Pancreas (tissue), 10 donors: ENCODE data around the gene KCTD6. TPM values are rescaled to one million over a fixed set of nuclear protein-coding genes. Genes with fewer than 3 reads are reported as not detected.

ENCODE experiments used
- ATAC-seq, 4 donors: fragments of 200-7000 bp; cut with Tn5 transposase; one replicate each; pipeline versions ENCODE4 v1.8.0 to v1.9.1; 2020; ENCODE audit warnings: mild to moderate bottlenecking in 4 of 4, moderate library complexity in 4 of 4
- DNase-seq, 6 donors: peaks; one replicate each; pipeline ENCODE4 v3.0.0-alpha.2; 2020
- FAIRE-seq: peaks from 2 replicates; lab custom pipeline; 2012; peaks lifted over from hg19 to GRCh38; lab: Jason Lieb, UNC
- H3K27ac ChIP-seq, 4 donors: fragments of 200-600 bp; sonication (generic); 1 replicate in 3 of 4; 2 replicates in 1 of 4; pipeline versions ENCODE4 v1.5.0 to v1.8.0; 2020
- H3K27me3 ChIP-seq, 4 donors: fragments of 200-600 bp; one replicate each; pipeline ENCODE4 v1.8.0; 2021
- H3K36me3 ChIP-seq, 3 donors: fragments of 200-600 bp; sonication (generic) in 1 of 3; one replicate each; pipeline versions ENCODE4 v1.5.0 to v1.8.0; 2020 to 2021
- H3K4me1 ChIP-seq, 3 donors: fragments of 200-600 bp; one replicate each; pipeline ENCODE4 v1.8.0; 2021
- H3K4me3 ChIP-seq, 4 donors: fragments of 200-600 bp; sonication (generic) in 2 of 4; one replicate each; pipeline versions ENCODE4 v1.5.0 to v1.8.0; 2020 to 2021
- H3K9me3 ChIP-seq, 4 donors: fragments of 200-600 bp; one replicate each; pipeline ENCODE4 v1.8.0; 2021
- WGBS, 2 donors: extraction: QIAGEN DNeasy Blood & Tissue Kit; methylation state at CpG; one replicate each; pipeline ENCODE4 v1.1.7; 2013; 5-methylcytosine and 5-hydroxymethylcytosine counted together
- intact Hi-C, 3 donors: fragments of 100-400 bp; cut with DNase I; formaldehyde crosslinking; loops; one replicate each; pipeline versions ENCODE4 v1.11.1 to v1.14.2; 2022
- polyA plus RNA-seq, 2 donors: library from polyadenylated mRNA; stranded (reverse); fragments of 200-250 nt; gene quantifications; one replicate each; pipeline ENCODE4 v1.2.3, GENCODE V29; 2013
- total RNA-seq, 6 donors: library from RNA; stranded (reverse); fragmentation: NEBNext Ultra II Directional in 4 of 6; extraction: Animal tissue kit (Norgen Biotek cat#: 25700) in 4 of 6; gene quantifications; one replicate each; pipeline versions ENCODE4 v1.2.1 to v1.2.4, GENCODE V29; 2021 to 2023
- TF ChIP-seq, protein P1 (sequence below), 4 donors: fragments of 200-600 bp; sonication (generic) in 3 of 4; IDR thresholded peaks; one replicate each; pipeline versions ENCODE4 v1.5.0 to v1.8.0; 2021; ENCODE audit warnings: antibody characterized with exemption in 4 of 4
- donor health status: healthy with polysubstance abuse.
- donor health status: DM: no; HTN: no; CAD: no; lungs with moderate emphysema.
- donor health status: DM: no; HTN: no; CAD: no.
- donor health status: control.
- donor health status: control.
- donor health status: Bipolar disorder and iron deficiency.
- donor health status: DM: yes; HTN: yes; CAD: no.
- donor health status: DM: no; HTN: no; CAD: no.
- donor health status: DM: no; HTN: no; CAD: no.
- donor health status: DM: yes; HTN: yes; CAD: no.

Gene KCTD6
- total and polyA plus RNA-seq, 8 donors: 2.2 to 13.8 (median 4.4) TPM

DNA sequence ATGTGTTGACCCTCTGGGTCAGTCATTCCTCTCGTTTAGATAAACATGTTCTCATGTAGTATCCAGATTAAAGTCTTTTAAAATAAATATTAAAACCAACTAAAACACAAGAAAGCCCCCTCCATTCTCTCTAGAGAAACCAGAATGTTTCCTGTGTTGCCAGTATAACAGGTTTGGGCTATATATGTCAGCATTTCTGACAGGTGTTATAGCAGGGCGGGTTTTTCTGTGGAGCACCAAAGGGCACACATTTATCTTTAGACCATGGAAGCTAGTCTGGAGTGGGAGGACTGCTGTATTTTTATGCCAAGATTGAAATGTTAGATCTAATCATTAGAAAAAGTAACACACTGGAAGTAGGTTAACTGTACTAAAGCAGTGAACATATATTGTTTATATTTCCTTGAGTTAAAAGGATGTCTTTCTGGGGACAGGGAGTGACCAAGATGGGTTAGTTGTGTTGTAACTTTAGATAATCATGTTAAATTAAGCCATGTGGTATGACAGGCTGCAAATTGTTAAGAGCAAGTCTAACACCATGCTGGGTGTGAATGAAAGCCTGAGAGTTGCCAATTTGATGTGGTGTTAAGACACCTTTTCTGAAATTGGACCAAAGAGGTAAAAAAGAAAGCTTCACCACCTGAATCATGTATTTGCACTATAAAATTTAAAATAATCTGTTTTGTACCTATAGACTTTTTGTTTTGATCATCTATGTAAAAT lies 15.6 kb downstream of the KCTD6 start:
- DNase-seq (no peak), FAIRE-seq (no peak), ATAC-seq (no peak)
- 43 to 48% methylated on average over 2 of the region's 2 CpGs for WGBS, 2 donors
- no peak overlapping the region for H3K4me3 ChIP-seq
- H3K27me3 ChIP-seq: no peaks in the 10 kb centered on the region
- H3K36me3 ChIP-seq: peaks cover 0 to 5% (median 0%) of the 10 kb centered on the region in 3 donors
- H3K27ac ChIP-seq: no peak overlapping the region
- TF ChIP-seq, protein P1, sequence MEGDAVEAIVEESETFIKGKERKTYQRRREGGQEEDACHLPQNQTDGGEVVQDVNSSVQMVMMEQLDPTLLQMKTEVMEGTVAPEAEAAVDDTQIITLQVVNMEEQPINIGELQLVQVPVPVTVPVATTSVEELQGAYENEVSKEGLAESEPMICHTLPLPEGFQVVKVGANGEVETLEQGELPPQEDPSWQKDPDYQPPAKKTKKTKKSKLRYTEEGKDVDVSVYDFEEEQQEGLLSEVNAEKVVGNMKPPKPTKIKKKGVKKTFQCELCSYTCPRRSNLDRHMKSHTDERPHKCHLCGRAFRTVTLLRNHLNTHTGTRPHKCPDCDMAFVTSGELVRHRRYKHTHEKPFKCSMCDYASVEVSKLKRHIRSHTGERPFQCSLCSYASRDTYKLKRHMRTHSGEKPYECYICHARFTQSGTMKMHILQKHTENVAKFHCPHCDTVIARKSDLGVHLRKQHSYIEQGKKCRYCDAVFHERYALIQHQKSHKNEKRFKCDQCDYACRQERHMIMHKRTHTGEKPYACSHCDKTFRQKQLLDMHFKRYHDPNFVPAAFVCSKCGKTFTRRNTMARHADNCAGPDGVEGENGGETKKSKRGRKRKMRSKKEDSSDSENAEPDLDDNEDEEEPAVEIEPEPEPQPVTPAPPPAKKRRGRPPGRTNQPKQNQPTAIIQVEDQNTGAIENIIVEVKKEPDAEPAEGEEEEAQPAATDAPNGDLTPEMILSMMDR (IDR thresholded peaks at IDR 0.05): no peak
- H3K4me1 ChIP-seq: no peaks in the 10 kb centered on the region
- intact Hi-C loops: no loop called here
- no peaks in the 10 kb centered on the region for H3K9me3 ChIP-seq

DNA sequence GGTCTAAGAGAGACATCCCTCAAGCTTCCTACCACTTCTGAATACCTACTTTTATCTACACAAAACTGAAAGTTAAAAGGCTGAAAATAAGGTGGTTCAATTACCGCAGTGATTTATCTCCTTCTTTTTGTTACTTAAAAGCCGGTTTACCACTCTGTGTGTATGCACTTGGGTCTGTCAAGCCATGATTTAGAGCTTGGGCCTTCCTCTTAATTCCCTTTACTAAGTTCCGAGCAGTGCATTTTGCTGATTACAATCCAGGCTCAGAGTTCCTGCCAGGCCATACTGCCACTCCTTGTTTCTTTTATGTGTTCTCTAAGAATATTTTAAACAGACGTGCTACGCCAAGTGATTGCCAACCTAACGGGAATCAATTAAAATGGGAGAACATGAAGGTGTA lies 16.5 kb downstream of the KCTD6 start:
- Histone ChIP-seq H3K9me3 (no peaks in the 10 kb centered on the region), H3K27me3 (no peaks in the 10 kb centered on the region), H3K4me1 (no peaks in the 10 kb centered on the region), H3K36me3 (peaks cover 0 to 5% (median 0%) of the 10 kb centered on the region in 3 donors), H3K27ac (no peak overlapping the region), H3K4me3 (no peak overlapping the region)
- 74 to 79% methylated on average over 6 of the region's 6 CpGs for WGBS, 2 donors
- intact Hi-C loops: no loop called here
- TF ChIP-seq, protein P1 (IDR thresholded peaks at IDR 0.05): no peak
- no peak for DNase-seq
- no peak for FAIRE-seq
- no peak for ATAC-seq

DNA sequence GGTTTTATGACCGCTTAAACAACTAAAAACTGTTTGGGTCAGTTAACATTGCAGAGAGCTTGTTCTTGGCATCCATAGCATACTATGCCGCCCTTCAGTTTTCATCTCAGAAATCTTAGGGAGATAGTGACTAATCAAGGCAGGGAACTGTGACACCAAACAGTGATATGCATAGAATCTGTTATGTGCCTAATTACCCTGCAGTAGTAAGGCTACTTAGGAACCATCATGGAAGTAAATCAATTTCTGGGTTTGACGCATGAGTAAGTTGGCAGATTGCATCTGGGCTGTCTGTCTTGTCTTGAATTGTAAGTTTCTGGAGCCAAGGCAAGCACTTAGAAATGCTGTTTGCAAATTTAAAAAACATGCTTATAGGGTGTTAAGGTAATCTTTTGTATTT lies 22.5 kb downstream of the KCTD6 start:
- no peaks in the 10 kb centered on the region for H3K36me3 ChIP-seq
- 91 to 93% methylated on average over 3 of the region's 3 CpGs for WGBS, 2 donors
- H3K4me1 ChIP-seq: no peaks in the 10 kb centered on the region
- H3K4me3 ChIP-seq: no peak overlapping the region
- H3K27ac ChIP-seq: no peak overlapping the region
- FAIRE-seq: no peak
- ATAC-seq: no peak
- H3K9me3 ChIP-seq: no peaks in the 10 kb centered on the region
- intact Hi-C loops: no loop called here
- no peak for DNase-seq
- no peaks in the 10 kb centered on the region for H3K27me3 ChIP-seq
- TF ChIP-seq, protein P1 (IDR thresholded peaks at IDR 0.05): no peak

DNA sequence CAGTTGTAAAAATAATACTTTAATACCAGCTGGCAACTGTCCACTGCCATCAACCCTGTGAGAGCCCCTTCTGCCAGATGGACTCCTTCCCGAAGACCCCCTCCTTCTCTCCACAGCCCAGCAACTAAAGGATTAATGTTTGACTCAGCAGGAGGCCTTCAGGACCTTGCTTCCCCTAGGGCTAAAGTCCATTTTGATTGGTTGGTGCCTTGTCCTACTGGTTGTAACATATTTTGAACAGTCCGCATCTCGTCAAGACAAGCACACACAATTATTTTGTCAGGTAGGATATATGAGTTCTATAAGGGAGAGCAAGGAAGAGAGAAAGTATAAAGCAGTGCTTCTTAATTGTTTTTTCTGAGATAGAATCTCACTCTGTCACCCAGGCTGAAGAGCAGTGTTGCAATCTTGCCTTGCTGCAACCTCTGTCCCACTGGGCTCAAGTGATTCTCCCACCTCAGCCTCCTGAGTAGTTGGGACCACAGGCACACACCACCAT lies 26.4 kb downstream of the KCTD6 start:
- no peak for DNase-seq
- H3K36me3 ChIP-seq: no peaks in the 10 kb centered on the region
- TF ChIP-seq, protein P1 (IDR thresholded peaks at IDR 0.05): no peak
- ATAC-seq: no peak
- no peak overlapping the region for H3K27ac ChIP-seq
- no peaks in the 10 kb centered on the region for H3K9me3 ChIP-seq
- H3K4me3 ChIP-seq: no peak overlapping the region
- intact Hi-C loops: no loop called here
- FAIRE-seq: no peak
- WGBS, 2 donors: 44 to 53% methylated on average over 3 of the region's 3 CpGs
- no peaks in the 10 kb centered on the region for H3K4me1 ChIP-seq
- H3K27me3 ChIP-seq: no peaks in the 10 kb centered on the region
